Hematopoietic multipotent progenitor cell treated with erythropoietin and hydrocortisone succinate and interleukin-3 and kit ligand, for 6 days (in vitro differentiated cells): ENCODE results near the gene METTL26.

Experiments used
- DNase-seq: peaks from one replicate; pipeline ENCODE4 v3.0.0-alpha.2; 2015

Gene METTL26

GRCh38 chr16:674968-675883 lies 39.1 kb upstream of the METTL26 start, which contains the start of gene RHBDL1:
TSS of gene RHBDL1 (plus strand) at chr16:675671. CDS start at chr16:675791, 120 bp downstream.
- DNase-seq, result peak; percentile 47

GRCh38 chr16:674214-674881 lies 38.2 kb upstream of the METTL26 start:
- no peak for DNase-seq

- no peak for DNase-seq
Observed at GRCh38 chr16:673399-673991, 37.4 kb upstream of the METTL26 start.

- DNase-seq, result no peak
Observed at GRCh38 chr16:672851-673250, 36.7 kb upstream of the METTL26 start.

GRCh38 chr16:672371-672770 lies 36.3 kb upstream of the METTL26 start:
- no peak for DNase-seq

- DNase-seq, result no peak
Observed at GRCh38 chr16:671353-672131, 35.4 kb upstream of the METTL26 start.

GRCh38 chr16:670485-671352 lies 34.6 kb upstream of the METTL26 start:
- DNase-seq, result no peak

GRCh38 chr16:669666-670065 lies 33.6 kb upstream of the METTL26 start:
- DNase-seq, result no peak

- peak; percentile 49 for DNase-seq
Observed at GRCh38 chr16:668519-669171, 32.5 kb upstream of the METTL26 start.

- DNase-seq, result peak; percentile 96
Observed at GRCh38 chr16:667780-668518, 31.8 kb upstream of the METTL26 start, which contains the start of gene RHOT2. TSS of gene RHOT2 (plus strand) at chr16:668132. CDS start at chr16:668200, 68 bp downstream.

- no peak for DNase-seq
Observed at GRCh38 chr16:667113-667779, 31.1 kb upstream of the METTL26 start.

- DNase-seq, result no peak
Observed at GRCh38 chr16:666572-666971, 30.5 kb upstream of the METTL26 start.

GRCh38 chr16:662597-662996 lies 26.5 kb upstream of the METTL26 start:
- no peak for DNase-seq

GRCh38 chr16:662095-662494 lies 26.0 kb upstream of the METTL26 start:
- DNase-seq, result no peak

- DNase-seq, result no peak
Observed at GRCh38 chr16:661184-661821, 25.2 kb upstream of the METTL26 start.

GRCh38 chr16:660459-661183 lies 24.5 kb upstream of the METTL26 start:
- DNase-seq, result peak; percentile 97

- no peak for DNase-seq
Observed at GRCh38 chr16:660132-660458, 24.0 kb upstream of the METTL26 start.

- no peak for DNase-seq
Observed at GRCh38 chr16:659618-660017, 23.5 kb upstream of the METTL26 start.
